Left lobe of liver (tissue), 2 donors: ENCODE measurements around the gene CDKL4. TPM values are rescaled to one million over a fixed set of nuclear protein-coding genes. Genes with fewer than 3 reads are reported as not detected.
A peak's percentile ranks its signal among the peaks of the same experiment; 100 is the strongest.
"Not testable (repeated sequence)": the region's sequence is repeated elsewhere in the genome, so short reads cannot be mapped to it uniquely, and the experiment has no call there.

Source experiments
- ATAC-seq: fragments of 200-7000 bp; cut with Tn5 transposase; one replicate; pipeline ENCODE4 v1.9.1; 2020; ENCODE audit warnings: mild to moderate bottlenecking, moderate library complexity
- DNase-seq: peaks from one replicate; pipeline ENCODE4 v3.0.0-alpha.2; 2020; ENCODE audit warnings: low spot score
- total RNA-seq: library from RNA; stranded (reverse); gene quantifications from one replicate; pipeline ENCODE4 v1.2.1, GENCODE V29; 2021
- donor health status: DM: no; HTN: no; CAD: no; lungs with moderate emphysema.
- donor health status: DM: no; HTN: yes; CAD: no.

CDKL4 gene
- total RNA-seq, 1 donor from 2014 or later, result not detected

- DNase-seq (no peak), ATAC-seq (no peak)
Measured at GRCh38 chr2:39145906-39146421, 97.8 kb downstream of the CDKL4 start.

- no peak for ATAC-seq
- no peak for DNase-seq
Measured at GRCh38 chr2:39144416-39144815, 99.4 kb downstream of the CDKL4 start.

- ATAC-seq, result no peak
- DNase-seq, result no peak
Measured at GRCh38 chr2:39142904-39143605, 100.7 kb downstream of the CDKL4 start.

- DNase-seq (no peak), ATAC-seq (peak; percentile 50)
Measured at GRCh38 chr2:39141334-39142271, 102.2 kb downstream of the CDKL4 start.

- not testable (repeated sequence) for ATAC-seq
Measured at GRCh38 chr2:39140948-39141333, 102.8 kb downstream of the CDKL4 start.

GRCh38 chr2:39140322-39140847 lies 103.4 kb downstream of the CDKL4 start:
- peak; percentile 58 for ATAC-seq
- DNase-seq, result no peak

More at GRCh38 chr2:39140948-39141333, 102.8 kb downstream of the CDKL4 start:
- not testable (repeated sequence) for DNase-seq

GRCh38 chr2:39139511-39140237 lies 104.1 kb downstream of the CDKL4 start:
- DNase-seq (no peak), ATAC-seq (no peak)

GRCh38 chr2:39138837-39139211 lies 104.9 kb downstream of the CDKL4 start:
- ATAC-seq, result no peak
- DNase-seq, result no peak

GRCh38 chr2:39138187-39138836 lies 105.5 kb downstream of the CDKL4 start:
- not testable (repeated sequence) for DNase-seq
- peak; percentile 36 for ATAC-seq

- DNase-seq (no peak), ATAC-seq (no peak)
Measured at GRCh38 chr2:39136799-39137198, 107.0 kb downstream of the CDKL4 start.

- ATAC-seq (no peak), DNase-seq (no peak)
Measured at GRCh38 chr2:39135690-39136259, 108.0 kb downstream of the CDKL4 start.

GRCh38 chr2:39133215-39133851 lies 110.4 kb downstream of the CDKL4 start:
- DNase-seq, result no peak

GRCh38 chr2:39128919-39129391 lies 114.8 kb downstream of the CDKL4 start:
- no peak for ATAC-seq

More at GRCh38 chr2:39133215-39133851, 110.4 kb downstream of the CDKL4 start:
- ATAC-seq, result no peak

GRCh38 chr2:39127973-39128372 lies 115.8 kb downstream of the CDKL4 start:
- DNase-seq, result no peak

More at GRCh38 chr2:39128919-39129391, 114.8 kb downstream of the CDKL4 start:
- no peak for DNase-seq

More at GRCh38 chr2:39127973-39128372, 115.8 kb downstream of the CDKL4 start:
- no peak for ATAC-seq

Other genes with a start within 250 kb of the CDKL4 start
- gene SOS1, start 122.9 kb downstream of the CDKL4 start, total RNA-seq, result 14.1 TPM
- 12.8 TPM for gene MAP4K3, start 193.3 kb upstream of the CDKL4 start, total RNA-seq